GM11168 (cell line): Measurements from ENCODE around the gene CIDEB.

Experiments
- in situ Hi-C: fragments of 300-500 bp; cut with MboI; formaldehyde crosslinking; loops from one replicate; pipeline ENCODE4 v1.12.0; 2022; ENCODE audit warnings: low sequenced_read_pairs; ENCODE audit not compliant: unreplicated experiment

CIDEB gene

DNA sequence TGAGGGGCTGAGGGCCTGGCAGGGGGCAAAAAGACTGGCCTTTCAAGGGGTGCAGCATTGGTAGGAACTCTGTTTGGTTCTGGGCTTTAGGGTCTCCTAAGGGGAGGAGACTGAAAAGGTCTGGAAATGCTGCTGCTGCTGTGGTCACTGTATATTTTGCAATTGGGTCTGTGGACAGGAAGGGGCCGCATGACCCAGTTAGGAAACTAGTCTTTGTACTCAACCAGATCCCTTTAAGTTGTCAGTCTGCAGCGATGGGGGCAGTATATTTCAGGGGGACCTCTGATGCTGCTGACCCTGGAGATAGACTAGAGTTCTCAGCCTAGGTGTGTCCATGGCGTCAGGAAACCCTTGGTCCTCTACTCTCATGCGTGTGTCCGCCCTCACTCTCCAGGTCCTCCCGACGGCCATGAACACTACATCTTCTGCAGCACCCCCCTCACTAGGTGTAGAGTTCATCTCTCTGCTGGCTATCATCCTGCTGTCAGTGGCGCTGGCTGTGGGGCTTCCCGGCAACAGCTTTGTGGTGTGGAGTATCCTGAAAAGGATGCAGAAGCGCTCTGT, 7.5 kb upstream of the CIDEB start:
- in situ Hi-C loops = no loop called here

DNA sequence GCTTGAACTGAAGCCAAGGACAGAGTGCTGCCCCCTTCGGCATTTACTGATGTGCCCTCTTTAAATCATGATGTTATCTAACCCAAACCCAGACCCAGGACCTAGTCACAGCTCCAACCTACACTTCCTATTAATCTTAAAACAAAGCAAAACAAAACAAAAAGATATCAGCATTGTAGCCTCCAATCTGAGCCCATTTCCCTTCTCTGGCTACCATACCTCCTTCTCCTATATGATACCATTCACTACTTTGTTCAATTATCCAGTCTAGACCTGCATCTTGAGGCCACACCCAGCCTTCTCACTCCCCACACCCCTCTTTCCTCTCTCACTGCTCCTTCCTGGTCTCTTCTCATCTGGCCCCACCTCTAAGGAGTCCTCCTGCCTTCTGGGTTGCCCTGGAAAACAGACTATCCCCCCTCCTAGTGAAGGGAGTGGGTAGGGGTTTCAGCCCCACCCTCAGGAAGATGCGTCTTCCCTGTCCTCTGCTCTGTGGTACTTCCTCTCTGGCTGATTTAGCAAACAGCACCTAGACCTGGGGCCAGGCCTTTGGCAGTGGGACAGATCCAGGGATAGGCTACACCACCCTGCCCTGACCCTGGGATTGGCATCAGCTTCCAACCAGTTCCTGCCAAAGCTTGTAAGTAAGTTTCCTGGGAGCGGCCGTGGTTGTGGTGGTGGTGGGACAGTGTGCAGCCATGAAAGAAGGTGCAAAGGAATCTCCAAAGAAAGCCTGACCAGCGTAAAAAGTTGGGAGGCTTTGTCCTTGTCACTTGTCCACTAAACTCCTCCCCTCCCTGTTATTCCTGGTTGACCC, 6.8 kb upstream of the CIDEB start:
- in situ Hi-C loops = no loop called here

DNA sequence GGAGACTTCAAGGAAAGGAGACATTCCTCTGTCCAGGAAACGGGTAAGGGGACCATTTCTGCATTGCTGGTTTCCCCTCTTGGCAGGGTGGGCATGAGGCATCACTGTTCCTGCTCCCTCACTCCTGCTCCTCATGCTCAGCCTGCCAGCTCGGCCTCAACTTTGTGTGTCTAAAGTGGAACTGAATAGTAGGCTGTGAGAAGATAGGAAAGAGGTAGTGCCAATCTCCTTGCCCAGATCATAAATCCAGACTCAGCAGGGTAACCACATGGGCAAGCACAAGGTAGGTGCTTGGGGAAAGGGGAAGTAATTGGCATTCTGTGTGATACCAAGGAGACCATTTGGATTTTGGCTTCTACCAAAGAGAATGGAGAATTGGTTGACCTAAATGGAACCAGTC, 6.1 kb upstream of the CIDEB start:
- in situ Hi-C loops = no loop called here

DNA sequence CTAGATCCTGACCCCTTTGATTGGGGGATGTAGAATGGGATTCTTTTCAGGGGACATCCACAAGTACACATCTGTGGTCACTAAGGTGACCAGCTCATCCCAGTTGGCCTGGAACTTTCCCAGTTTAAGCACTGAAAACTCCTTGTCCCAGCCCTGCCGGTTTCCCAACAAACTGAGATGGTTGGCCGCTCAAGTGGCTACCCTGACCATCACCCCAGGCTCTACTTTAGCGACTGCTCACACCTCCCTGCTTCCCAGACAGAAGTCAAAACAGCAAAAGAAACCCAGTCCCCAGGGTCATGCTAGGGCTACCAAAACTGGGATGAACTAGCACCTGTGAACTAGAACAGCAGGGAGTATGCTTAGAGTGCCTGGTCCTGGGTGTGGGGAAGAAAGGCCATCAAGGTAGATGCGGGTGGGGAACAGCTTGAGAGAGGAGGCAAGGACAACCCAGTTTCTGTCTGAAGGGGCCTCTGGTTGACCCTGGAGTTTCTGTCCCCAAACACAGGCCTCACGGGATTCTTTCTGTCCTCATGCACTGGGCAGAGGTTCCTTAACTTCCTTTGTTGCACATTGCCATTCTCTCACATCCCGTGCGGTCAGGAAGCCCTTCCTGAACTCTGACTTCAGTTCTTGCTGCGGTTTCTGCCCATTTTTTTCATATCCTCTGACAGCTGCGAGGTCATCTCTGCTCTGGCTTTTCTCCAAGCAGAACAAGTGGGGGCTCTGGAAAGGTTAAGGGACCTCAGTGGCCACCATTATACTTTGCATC, 5.1 kb upstream of the CIDEB start:
- in situ Hi-C loops = no loop called here

DNA sequence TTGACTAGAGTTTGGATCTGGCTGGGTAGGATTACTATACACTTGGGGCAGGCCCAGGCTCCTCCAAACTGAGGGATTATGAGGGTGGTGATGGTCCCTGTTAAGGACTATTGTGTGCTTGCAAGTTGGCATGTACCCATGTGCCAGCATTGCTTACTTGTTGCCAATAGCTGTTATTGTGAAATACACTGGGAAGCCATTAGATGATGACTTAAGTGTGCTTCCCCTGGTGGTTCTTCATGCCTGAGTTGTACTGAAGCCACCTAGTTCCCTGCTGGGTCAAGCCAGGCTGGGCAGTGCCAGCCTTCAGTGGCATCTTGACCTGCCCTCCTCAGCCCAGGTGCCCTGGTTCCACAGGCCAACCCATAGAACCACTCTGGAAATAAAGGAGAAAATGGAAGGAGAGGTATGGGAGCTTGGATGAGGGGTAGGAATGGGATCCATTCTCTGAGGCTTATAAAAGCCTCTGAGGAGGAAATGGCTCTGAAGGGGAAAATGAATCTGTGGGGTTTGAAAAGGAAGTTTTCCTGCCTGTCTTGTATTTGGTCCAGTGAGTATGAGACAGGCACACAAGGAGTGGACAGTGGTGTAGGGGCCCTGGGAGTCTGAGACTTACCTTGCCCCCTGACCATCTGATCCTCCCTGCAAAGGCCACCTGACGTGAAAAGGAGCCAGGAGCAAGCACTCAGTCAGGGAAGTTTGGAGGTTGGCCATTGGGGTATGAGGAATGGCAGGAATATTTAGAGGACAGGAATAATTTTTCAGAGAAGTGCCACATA, 4.2 kb upstream of the CIDEB start:
- in situ Hi-C loops = no loop called here

DNA sequence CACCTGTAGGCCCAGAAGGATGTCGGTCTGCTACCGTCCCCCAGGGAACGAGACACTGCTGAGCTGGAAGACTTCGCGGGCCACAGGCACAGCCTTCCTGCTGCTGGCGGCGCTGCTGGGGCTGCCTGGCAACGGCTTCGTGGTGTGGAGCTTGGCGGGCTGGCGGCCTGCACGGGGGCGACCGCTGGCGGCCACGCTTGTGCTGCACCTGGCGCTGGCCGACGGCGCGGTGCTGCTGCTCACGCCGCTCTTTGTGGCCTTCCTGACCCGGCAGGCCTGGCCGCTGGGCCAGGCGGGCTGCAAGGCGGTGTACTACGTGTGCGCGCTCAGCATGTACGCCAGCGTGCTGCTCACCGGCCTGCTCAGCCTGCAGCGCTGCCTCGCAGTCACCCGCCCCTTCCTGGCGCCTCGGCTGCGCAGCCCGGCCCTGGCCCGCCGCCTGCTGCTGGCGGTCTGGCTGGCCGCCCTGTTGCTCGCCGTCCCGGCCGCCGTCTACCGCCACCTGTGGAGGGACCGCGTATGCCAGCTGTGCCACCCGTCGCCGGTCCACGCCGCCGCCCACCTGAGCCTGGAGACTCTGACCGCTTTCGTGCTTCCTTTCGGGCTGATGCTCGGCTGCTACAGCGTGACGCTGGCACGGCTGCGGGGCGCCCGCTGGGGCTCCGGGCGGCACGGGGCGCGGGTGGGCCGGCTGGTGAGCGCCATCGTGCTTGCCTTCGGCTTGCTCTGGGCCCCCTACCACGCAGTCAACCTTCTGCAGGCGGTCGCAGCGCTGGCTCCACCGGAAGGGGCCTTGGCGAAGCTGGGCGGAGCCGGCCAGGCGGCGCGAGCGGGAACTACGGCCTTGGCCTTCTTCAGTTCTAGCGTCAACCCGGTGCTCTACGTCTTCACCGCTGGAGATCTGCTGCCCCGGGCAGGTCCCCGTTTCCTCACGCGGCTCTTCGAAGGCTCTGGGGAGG, 3.1 kb upstream of the CIDEB start, which contains the start of gene LTB4R:
LTB4R (plus strand) TSS at position 857 of the 959 bp plus-strand sequence. CDS start 4,150 bp downstream, outside the sequence.
- in situ Hi-C loops = no loop called here

DNA sequence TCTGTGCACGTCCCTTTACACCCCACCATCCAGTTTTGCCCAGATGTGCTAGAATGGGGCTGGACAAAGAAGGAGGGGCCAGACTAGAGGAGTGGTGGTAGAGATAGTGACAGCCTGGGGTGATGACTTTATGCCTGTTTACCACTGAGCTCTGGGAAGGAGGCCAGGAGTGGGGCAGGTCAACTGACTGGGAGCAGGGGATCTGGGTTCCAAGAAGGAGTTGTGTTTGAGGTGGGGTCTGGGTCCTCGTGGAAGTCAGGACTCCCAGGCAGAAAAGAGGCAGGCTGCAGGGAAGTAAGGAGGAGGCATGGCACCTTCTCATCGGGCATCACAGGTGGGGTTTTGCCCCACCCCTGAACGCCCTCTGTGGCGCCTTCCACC, 2.5 kb upstream of the CIDEB start:
- in situ Hi-C loops = no loop called here

DNA sequence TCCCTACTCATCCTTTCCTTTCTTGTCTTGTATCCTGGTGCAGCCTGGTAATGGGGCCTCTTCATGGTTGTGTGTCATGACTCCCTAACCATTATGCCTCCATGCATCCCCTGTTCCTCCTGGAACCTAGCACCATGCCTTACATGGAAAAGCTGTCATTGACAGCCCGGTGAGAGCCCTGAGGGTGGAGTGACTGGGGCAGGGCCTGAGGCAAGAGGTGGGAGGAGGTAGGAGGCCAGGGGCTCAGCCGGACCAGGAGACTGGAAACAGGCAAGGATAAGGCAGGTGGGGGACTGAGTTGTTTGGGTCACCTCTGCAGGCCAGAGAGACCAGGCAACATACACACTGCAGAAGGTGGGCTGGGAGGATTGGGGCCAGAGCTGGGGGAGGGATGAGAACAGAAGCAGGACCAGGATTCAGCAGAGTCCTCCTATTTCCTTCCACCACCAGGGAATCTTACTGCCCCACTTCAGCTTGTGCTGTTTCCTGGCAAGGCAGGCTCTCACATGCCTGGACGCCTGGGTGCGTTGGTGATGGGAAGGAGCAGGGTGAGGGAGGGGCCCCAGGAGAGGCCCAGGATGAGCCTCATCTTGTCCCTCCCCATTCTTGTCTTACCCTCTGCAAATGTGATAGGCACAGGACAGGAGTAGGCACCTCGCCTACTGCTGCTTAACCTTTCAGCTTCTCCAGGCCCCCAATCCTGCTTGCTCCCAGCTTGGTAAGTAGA, 1.9 kb upstream of the CIDEB start, which contains the start of gene LTB4R2:
LTB4R2 (plus strand) TSS at position 603 of the 727 bp plus-strand sequence. CDS start 525 bp downstream, outside the sequence.
- in situ Hi-C loops = no loop called here

DNA sequence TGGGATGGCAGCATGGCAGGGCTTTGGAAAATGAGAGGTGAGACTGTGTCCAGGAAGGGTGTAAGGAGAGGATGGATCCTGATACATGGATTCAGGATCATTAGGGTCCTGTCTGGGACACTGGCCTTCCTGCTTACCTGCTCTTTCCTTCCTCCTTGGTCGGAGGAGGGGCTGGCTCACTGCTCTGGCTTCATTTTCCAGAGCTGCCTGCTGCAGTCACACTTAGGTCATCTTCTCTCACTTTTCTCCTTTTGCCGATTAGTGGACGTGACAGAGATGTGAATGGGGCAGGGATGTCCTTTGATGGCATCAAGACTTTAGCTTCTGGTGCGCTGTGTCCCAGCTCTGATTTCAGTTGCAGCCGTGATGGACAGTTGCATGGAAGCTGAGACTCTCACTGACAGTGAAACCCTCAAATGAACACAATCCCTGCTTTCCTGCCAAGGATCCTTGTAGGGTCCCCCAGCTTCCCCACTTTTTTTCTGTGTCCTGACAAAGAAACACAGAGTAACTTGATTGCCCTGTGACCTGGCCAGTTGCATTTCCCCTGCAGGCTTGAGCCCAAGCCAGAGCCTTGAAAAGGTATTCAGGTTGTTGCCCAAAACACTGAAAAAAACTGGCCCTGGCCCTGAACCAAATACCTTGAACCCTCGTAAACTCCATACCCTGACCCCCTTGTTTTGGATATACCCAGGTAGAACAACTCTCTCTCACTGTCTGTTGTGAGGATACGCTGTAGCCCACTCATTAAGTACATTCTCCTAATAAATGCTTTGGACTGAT, 756 bp upstream of the CIDEB start:
- in situ Hi-C loops = no loop called here

DNA sequence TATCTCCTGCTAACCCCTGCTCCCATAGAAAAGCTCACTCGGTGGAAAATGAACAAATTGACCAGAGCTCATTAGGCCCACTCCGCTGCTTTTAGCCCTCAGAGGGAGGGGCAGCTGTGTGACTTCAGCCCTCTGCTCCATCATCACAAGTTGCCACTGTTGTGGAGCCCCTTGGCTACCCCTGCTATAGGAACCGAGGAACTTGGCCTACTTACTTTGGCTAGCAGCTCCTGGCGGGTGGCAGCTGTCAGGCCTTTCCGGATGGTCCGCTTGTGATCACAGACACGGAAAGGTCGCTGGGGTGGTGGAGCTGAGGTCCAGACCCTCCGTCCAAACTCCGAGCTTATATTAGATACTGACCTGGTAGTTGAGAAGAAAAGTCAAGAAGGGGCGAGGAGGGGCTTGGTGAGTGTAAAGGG, 612 bp downstream of the CIDEB start:
- in situ Hi-C loops = no loop called here

DNA sequence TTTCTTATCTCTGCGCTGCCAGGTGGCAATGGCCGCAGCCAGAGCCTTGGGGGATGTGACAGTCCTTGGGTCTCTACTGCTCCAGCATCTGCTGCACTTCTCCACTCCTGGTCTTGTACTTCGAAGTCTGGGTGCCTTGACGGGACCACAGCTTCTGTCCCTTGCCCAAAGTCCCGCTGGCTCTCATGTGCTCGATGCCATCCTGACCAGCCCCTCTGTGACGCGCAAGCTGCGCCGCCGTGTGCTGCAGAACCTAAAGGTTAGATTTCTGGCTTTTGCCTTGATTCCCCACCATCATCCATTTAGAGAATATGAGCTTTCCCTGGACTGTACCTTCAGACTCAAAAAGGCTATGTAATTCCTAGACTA, 3.8 kb downstream of the CIDEB start:
- in situ Hi-C loops = no loop called here

DNA sequence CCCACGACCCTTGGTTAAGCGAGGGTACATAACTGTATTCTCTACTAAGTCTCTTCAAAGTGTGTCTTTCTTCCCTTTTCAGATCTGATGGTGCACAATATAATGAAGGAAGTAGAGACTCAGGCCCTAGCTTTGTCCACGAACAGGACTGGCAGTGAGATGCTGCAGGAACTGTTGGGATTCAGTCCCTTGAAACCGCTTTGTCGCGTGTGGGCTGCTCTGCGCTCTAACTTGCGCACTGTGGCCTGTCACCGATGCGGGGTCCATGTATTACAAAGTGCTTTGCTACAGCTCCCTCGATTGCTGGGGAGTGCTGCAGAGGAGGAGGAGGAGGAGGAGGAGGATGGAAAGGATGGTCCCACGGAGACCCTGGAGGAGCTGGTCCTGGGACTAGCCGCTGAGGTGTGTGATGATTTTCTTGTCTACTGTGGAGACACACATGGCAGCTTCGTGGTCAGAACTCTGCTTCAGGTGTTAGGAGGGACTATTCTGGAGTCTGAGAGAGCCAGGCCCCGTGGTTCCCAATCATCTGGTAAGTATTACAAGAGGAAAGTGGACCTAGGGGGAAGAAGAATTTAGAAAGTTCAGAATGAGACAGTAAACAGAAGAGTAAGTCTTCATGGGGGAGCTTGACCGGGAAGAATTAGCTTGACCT, 7.3 kb downstream of the CIDEB start:
- in situ Hi-C loops = no loop called here

DNA sequence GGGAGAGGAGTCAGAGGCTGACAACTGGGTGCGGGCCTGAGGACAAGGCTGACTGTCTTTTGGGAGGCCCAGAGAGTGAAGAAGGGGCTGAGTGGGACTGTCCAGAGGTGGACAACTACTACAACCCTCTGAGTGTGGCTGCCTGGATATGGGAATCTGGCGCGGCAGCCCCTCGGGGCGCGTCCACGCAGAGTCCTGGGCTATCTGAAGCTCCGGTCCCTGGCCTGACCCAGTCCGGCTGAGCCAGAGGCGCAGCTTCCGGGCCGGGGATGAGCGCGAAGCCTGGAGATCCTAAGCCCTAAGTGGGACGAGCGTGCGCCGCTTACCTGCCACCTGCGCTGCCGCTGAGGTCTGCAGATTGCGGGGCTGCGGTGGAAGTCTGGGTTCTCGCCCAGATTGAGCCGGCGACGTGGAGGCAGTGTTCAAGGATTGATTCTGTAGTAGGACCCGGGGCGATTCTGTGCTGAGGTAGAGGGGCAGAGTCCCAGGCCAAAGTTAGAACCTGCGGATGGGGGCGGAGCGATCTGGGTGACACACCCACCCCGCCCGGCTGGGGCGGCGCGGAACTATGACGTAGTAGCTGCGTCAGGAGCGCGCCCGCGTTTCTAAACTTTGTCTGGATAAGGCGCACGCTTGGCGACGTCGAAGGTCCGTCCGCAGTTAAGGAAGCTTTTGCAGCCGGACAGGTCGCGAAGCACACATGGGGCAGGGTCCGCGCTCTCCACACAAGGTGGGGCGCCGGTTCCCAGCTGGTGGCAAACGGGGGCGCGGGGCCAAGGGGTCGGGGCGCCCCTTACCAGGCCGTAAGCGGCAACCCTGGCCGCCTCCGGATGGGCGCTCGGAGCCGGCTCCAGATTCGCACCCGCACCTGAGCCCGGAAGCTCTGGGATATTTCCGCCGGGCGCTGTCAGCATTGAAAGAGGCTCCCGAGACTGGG, 8.3 kb downstream of the CIDEB start, which contains the start of the genes DHRS1 and NOP9:
DHRS1 (minus strand) TSS at position 526 of the 937 bp plus-strand sequence. CDS start 674 bp downstream, outside the sequence.
NOP9 (plus strand) TSS at position 596 of the 937 bp plus-strand sequence; CDS start at position 701, 105 bp downstream.
- in situ Hi-C loops = loop anchor here (5.0 kb wide), 1 partner anchor 57 kb away; the partner anchor contains the start of gene TINF2

DNA sequence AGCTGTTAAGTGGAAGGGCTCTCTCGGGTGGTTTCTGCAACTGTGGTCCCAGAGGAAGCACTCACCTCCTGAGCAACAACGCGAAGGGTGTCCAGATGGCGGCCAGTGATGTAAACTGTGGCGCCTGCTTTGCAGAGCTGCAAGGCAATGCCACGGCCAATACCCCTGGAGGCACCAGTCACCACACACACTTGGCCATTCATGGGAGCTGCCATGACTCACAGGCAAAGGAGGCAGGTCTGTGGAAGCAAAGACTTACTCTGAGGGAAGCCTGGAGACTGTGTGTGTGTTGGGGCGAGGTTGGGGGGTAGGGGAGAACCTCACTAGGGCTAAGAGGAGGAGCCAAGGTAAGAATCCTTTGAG, 8.9 kb downstream of the CIDEB start:
- in situ Hi-C loops = loop anchor here (5.0 kb wide), 1 partner anchor 57 kb away; the partner anchor contains the start of gene TINF2

DNA sequence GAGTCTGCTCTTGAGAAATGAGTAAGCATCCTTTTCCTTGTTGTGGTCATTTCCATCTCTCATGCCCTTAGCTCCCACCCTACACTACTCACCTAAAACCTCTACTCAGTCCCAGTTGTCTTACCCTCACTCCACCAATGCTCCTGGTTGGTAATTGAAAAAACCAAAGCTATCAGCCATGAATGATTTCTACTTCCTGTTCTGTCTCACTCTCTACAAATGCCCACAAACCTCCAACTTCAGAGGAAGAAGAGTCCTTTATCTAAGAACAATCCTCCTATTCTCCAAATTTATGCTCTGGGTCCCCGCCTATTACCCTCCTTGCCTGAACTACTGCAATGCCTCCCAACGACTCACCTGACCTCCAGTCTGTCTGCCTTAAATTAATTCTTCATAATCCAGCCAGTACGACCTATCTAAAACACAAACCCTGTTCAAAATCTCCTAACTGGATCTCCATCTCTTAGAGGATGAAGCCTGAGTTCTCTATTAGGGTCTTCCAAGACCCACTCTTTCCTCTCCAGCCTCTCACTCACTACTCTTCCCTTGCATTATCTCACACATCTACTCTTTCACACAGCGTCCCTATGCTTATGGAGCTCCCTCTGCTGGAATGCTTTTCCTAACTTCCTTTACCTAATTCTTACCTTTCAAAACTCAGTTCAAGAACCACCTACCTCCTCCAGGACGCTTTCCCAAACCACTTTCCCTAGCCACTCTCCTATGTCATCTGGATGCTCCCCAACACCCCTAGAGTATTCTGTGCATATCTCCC, 10.4 kb downstream of the CIDEB start:
- in situ Hi-C loops = loop anchor here (5.0 kb wide), 1 partner anchor 55 kb away; the partner anchor contains the start of gene TINF2
